Left renal pelvis (tissue), 4 donors: ENCODE data around the gene CAPN2. TPM values are rescaled to one million over a fixed set of nuclear protein-coding genes. Genes with fewer than 3 reads are reported as not detected.
A peak's percentile ranks its signal among the peaks of the same experiment; 100 is the strongest.

Experiments
- DNase-seq, 4 donors: peaks; one replicate each; pipeline ENCODE4 v3.0.0-alpha.2; 2013; ENCODE audit warnings: low read depth in 4 of 4, low spot score in 3 of 4
- polyA plus RNA-seq, 4 donors: library from polyadenylated mRNA; unstranded; fragments of 120-200 nt; gene quantifications; one replicate each; pipeline ENCODE4 v1.2.1, GENCODE V29; 2013; ENCODE audit not compliant: insufficient read length in 4 of 4

CAPN2 gene
- polyA plus RNA-seq = 100 to 1,000 TPM; 122 to 206 (median 189) TPM

GRCh38 chr1:223712194-223712849 is at the start of gene CAPN2:
Gene CAPN2 (plus strand): TSS chr1:223712539. CDS start chr1:223712641, 102 bp downstream.
- DNase-seq = no peak

GRCh38 chr1:223662943-223663342 is 49.4 kb upstream of the CAPN2 start:
- no peak for DNase-seq

GRCh38 chr1:223664106-223664505 is 48.2 kb upstream of the CAPN2 start:
- DNase-seq = no peak

GRCh38 chr1:223665592-223666312 is 46.6 kb upstream of the CAPN2 start, which contains the start of gene CAPN8:
Gene CAPN8 (minus strand): TSS chr1:223665701. CDS start chr1:223665646, 55 bp downstream.
- DNase-seq = no peak

DNA sequence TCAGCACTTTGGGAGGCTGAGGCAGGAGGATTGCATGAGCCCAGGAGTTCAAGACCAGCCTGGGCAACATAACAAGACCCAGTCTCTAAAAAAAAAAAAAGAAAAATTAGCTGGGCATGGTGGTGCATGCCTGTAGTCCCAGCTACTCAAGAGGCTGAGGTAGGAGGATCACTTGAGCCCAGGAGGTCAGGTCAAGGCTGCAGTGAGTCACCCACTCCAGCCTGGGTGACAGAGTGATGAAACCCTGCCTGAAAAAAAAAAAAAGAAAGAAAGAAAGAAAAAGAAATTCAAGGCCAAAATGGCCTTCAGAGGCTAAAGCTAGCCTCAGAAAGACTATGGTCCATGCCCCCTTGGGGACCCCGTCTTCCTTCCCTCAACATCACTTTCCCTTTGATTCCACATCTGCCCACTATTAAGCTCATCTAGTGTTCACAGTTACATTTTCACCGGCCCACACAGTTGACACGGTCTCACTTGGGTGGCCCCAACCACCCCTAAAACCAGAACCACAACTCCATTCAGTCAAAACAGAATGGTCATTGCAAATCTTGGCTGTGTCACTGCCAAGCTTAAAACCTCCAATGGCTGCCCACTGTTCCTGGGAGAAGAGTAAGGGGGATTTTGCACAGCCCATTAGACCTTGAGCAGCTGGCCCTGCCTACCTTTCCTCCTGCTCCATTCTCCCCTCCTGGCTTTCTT is 44.7 kb upstream of the CAPN2 start:
- no peak for DNase-seq

GRCh38 chr1:223669003-223669795 is 43.1 kb upstream of the CAPN2 start:
- no peak for DNase-seq

GRCh38 chr1:223670458-223671159 is 41.7 kb upstream of the CAPN2 start:
- DNase-seq = peak in 1 of 4 donors; percentile 21

- no peak for DNase-seq
Observed at GRCh38 chr1:223674119-223674890, 38.0 kb upstream of the CAPN2 start.

DNA sequence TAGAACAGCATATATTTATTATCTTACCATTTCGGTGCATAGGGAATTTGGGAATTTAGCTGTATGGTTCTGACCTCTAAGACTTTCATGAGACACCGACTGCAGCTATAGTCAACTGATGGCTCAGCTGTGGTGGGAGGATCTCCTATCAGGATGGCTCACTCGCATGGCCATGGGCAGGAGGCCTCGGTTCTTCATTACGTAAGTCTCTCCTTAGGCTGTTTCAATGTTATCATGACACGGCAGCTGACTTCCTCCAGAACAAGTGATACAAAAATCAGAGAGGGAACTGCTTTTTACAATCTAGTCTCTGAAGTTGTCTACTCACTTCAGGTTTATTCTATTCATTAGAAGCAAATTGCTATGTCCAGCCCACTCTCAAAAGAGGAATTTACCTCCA is 33.5 kb upstream of the CAPN2 start:
- no peak for DNase-seq

DNA sequence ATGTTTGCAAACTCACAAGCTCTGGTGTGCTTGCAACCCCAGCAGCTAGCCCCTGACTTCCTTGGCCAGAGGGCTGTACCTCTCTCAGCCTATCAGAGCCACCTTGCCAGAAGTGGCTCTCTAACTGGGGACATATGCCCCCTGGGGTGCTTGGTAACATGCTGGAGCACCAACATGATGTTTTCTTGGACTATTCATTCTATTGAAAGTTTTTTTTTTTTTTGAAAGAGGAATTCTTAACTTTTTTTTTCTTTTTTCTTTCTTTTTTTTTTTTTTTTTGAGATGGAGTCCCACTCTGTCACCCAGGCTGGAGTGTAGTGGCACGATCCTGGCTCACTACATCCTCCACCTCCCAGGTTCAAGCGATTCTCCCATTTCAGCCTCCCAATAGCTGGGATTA is 32.2 kb upstream of the CAPN2 start:
- no peak for DNase-seq

- no peak for DNase-seq
Observed at GRCh38 chr1:223682502-223682901, 29.8 kb upstream of the CAPN2 start.

DNA sequence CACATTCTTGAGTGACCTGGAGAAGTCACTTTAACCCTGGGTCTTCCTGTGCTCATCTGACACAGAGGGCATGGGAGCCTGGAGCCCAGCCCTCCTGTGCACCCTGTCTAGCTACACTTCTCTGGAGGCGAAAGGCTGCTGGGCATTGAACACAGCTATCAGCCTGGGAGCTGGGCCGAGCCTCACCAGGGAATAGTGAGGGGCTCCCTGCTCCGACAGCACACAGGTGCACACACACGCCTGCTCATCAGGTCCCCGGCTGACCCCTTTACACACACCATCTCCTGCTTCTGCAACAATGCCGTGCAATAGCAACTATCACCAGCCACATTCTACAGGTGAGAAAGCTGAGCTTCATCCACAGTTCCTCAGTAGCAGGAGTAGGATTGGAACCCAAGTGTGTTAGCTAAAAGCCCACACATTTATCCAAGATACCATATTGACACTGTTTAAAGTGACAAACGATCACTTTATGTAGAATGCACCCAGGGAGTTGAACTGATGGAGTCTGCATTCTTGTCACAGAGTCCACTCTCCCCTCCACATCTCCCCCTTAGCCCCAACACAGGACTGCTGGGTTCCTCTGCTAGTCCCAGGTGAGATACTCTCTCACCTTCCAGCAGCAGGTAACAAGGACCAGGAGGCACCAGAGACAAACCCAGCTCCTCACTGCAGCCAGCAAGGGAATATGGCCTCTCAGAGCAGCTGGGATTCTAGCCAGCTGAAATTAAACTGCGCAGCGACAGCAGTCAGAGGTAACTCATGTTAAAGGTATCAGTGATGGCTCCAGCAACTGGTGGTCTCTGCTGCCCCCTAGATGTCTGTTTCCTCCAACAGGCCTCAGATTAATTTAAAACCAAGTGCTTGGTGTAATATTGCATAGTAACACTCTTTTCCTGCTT is 28.5 kb upstream of the CAPN2 start:
- DNase-seq = peak in 3 of 4 donors; percentile 68 to 75 (median 71)

GRCh38 chr1:223684488-223684792 is 27.9 kb upstream of the CAPN2 start:
- DNase-seq = no peak

DNA sequence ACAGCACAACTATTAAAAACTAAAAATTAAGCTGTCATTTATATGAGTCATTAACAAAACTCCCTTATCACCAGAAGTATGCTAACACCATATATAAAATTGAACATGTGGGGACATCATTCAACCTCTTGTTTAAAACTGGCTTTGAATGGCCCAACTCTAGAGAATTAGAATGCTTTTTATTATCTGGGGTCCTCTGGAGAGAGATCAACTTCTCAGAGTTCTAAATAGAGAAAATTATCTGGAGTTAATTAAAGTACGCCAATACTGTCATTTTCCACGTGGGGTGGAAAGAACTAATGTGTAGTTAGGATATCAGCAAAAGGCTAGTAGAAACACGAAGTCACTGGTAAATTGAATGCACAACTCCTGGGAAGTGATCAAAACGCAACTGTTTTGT is 21.2 kb upstream of the CAPN2 start:
- DNase-seq = no peak

- DNase-seq = no peak
Observed at GRCh38 chr1:223695014-223695548, 17.3 kb upstream of the CAPN2 start.

- no peak for DNase-seq
Observed at GRCh38 chr1:223695941-223696340, 16.4 kb upstream of the CAPN2 start.

- DNase-seq = no peak
Observed at GRCh38 chr1:223700388-223700918, 11.9 kb upstream of the CAPN2 start.
